HepG2 (cell line): ENCODE data around the gene AFAP1. TPM values are rescaled to one million over a fixed set of nuclear protein-coding genes. Genes with fewer than 3 reads are reported as not detected.

Experiments used
- DBP ChIP-seq: sonication (generic); formaldehyde crosslinking; IDR thresholded peaks from 2 replicates; pipeline ENCODE4 v1.4.0; 2020; ENCODE audit warnings: missing genetic modification reagents; ENCODE audit errors: not compliant biosample characterization
- DPF2 ChIP-seq: sonication (generic); formaldehyde crosslinking; IDR thresholded peaks from 2 replicates; pipeline ENCODE4 v1.4.0; 2020; ENCODE audit warnings: mild to moderate bottlenecking, low read depth, missing genetic modification reagents, borderline replicate concordance
- HIVEP1 ChIP-seq: sonication (generic); formaldehyde crosslinking; IDR thresholded peaks from 2 replicates; pipeline ENCODE4 v1.4.0; 2020; ENCODE audit warnings: mild to moderate bottlenecking, missing genetic modification reagents
- HMG20B ChIP-seq: conservative IDR thresholded peaks from 2 replicates; pipeline ENCODE4 v1.6.1; 2016; ENCODE audit warnings: missing genetic modification reagents, missing compliant biosample characterization
- HOMEZ ChIP-seq: IDR thresholded peaks from 2 replicates; pipeline ENCODE4 v1.6.1; 2016; ENCODE audit warnings: low read depth
- SCMH1 ChIP-seq: sonication (generic); formaldehyde crosslinking; IDR thresholded peaks from 2 replicates; pipeline ENCODE4 v1.9.0; 2021; ENCODE audit warnings: missing genetic modification reagents, mild to moderate bottlenecking, borderline replicate concordance
- SKIL ChIP-seq: sonication (generic); formaldehyde crosslinking; IDR thresholded peaks from 2 replicates; pipeline ENCODE4 v1.8.0; 2022; ENCODE audit warnings: missing genetic modification reagents, mild to moderate bottlenecking, moderate library complexity, borderline replicate concordance
- TARDBP ChIP-seq: sonication (generic); formaldehyde crosslinking; IDR thresholded peaks from 2 replicates; pipeline ENCODE4 v1.8.0; 2022; ENCODE audit warnings: mild to moderate bottlenecking, missing genetic modification reagents
- THAP8 ChIP-seq: sonication (generic); formaldehyde crosslinking; IDR thresholded peaks from 2 replicates; pipeline ENCODE4 v1.5.1; 2020; ENCODE audit warnings: missing genetic modification reagents, mild to moderate bottlenecking, borderline replicate concordance
- XBP1 ChIP-seq: sonication (generic); formaldehyde crosslinking; IDR thresholded peaks from 2 replicates; pipeline ENCODE4 v1.5.0; 2020; ENCODE audit warnings: missing genetic modification reagents
- YY1 ChIP-seq: IDR thresholded peaks from 2 replicates; pipeline ENCODE4 v1.6.1; 2011; ENCODE audit warnings: low read length, low read depth, moderate library complexity, mild to moderate bottlenecking; ENCODE audit not compliant: insufficient read depth, insufficient replicate concordance
- ZBTB10 ChIP-seq: sonication (generic); formaldehyde crosslinking; IDR thresholded peaks from 2 replicates; pipeline ENCODE4 v1.4.0; 2020; ENCODE audit warnings: missing genetic modification reagents, borderline replicate concordance
- ZBTB42 ChIP-seq: sonication (generic); formaldehyde crosslinking; IDR thresholded peaks from 2 replicates; pipeline ENCODE4 v1.5.0; 2020; ENCODE audit warnings: mild to moderate bottlenecking, missing genetic modification reagents
- ZKSCAN1 ChIP-seq: fragments of 150-350 bp; IDR thresholded peaks from 2 replicates; pipeline ENCODE4 v1.6.1; 2014; ENCODE audit warnings: low read length
- ZNF207 ChIP-seq: fragments of 450-650 bp; IDR thresholded peaks from 2 replicates; pipeline ENCODE4 v1.6.1; 2016; ENCODE audit warnings: antibody characterized with exemption, borderline replicate concordance
- ZNF33B ChIP-seq: sonication (generic); formaldehyde crosslinking; IDR thresholded peaks from 2 replicates; pipeline ENCODE4 v1.5.1; 2020; ENCODE audit warnings: mild to moderate bottlenecking, missing genetic modification reagents
- ZNF484 ChIP-seq: sonication (generic); formaldehyde crosslinking; IDR thresholded peaks from 2 replicates; pipeline ENCODE4 v1.5.1; 2020; ENCODE audit warnings: mild to moderate bottlenecking, low read depth, missing genetic modification reagents, borderline replicate concordance
- polyA plus RNA-seq, 8 experiments: library from polyadenylated mRNA; depleted of rRNA in 3 of 8; stranded (reverse) in 7 of 8; unstranded in 1 of 8; fragments of >200 nt; fragmentation: Illumina TruSeq in 4 of 8; extraction: Trizol in 4 of 8; gene quantifications; 2 replicates each; pipeline versions ENCODE4 v1.2.1 to v1.2.3, GENCODE V29; 2011 to 2016; ENCODE audit warnings: low read depth in 4 of 8, missing spikeins in 1 of 8, mixed read lengths in 1 of 8; ENCODE audit not compliant: insufficient read depth in 1 of 8
- total RNA-seq, 5 experiments: library from RNA; depleted of rRNA; stranded (reverse); fragments of >200 nt; fragmentation: Illumina TruSeq; extraction: Trizol; gene quantifications; 2 replicates each; pipeline ENCODE4 v1.2.3, GENCODE V29; 2016; ENCODE audit warnings: low read depth in 1 of 5

AFAP1 gene
- total and polyA plus RNA-seq, 2 of the 13 experiments (the other 11 are each of a cell fraction or from before 2014, with no cell fraction given), result 2.5 TPM

GRCh38 chr4:7909463-7910262 is 30.0 kb downstream of the AFAP1 start (continued):
- TF ChIP-seq SKIL (no peak), XBP1 (CRISPR knock-in tag) (no peak), DPF2 (CRISPR knock-in tag) (no peak), TARDBP (no peak), ZBTB42 (CRISPR knock-in tag) (no peak), DBP (CRISPR knock-in tag) (no peak), ZNF207 (no peak), HIVEP1 (CRISPR knock-in tag) (no peak), ZBTB10 (CRISPR knock-in tag) (no peak), HMG20B (no peak), ZKSCAN1 (no peak), YY1 (no peak), THAP8 (CRISPR knock-in tag) (no peak), SCMH1 (CRISPR knock-in tag) (no peak), ZNF484 (no peak), ZNF33B (CRISPR knock-in tag) (no peak), HOMEZ (CRISPR knock-in tag) (peak; percentile 33; the same call in 1 of the 2 replicates)
